ENCODE results near the gene DEFB124. TPM values are rescaled to one million over a fixed set of nuclear protein-coding genes. Genes with fewer than 3 reads are reported as not detected.

The DEFB124 gene
- total RNA-seq, 1 experiment from 2014 or later, result not detected

DNA sequence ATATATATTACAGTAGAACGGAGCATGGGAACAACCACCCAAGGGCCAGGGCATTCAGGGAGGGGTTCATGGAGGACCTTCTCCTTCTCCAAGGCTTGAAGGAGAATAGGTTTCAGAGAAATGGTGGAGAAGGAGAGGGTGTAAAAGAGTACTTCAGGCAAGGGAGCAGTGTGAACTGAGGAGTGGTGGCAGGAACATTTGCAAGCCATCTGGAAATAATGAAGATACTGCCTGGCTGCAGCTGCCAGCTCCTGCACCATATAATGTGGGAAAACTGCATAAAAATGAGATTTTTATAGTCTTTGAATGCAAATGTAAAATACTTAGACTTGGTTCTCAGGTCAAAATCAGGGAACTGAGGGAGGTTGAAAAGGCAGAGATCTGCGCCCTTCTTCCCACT lies 59.3 kb downstream of the DEFB124 start:
- no peak overlapping the region for H3K4me2 ChIP-seq (ENCODE audit: insufficient read depth, insufficient read length, low read length)
- no peak overlapping the region for H3K4me3 Mint-ChIP-seq
- H2BK15ac ChIP-seq (ENCODE audit: low read depth, low read length), result no peak overlapping the region
- no peak overlapping the region for H2BK120ac ChIP-seq (ENCODE audit: low read depth, low read length, poor library complexity, severe bottlenecking)
- H4K91ac ChIP-seq (ENCODE audit: insufficient read length, low read depth, low read length), result no peak overlapping the region
- no peak overlapping the region for H2AFZ ChIP-seq (ENCODE audit: low read length)
- peaks cover 9% of the 10 kb centered on the region for H3K27me3 Mint-ChIP-seq (ENCODE audit: low read depth)
- DNase-seq, result no peak
- H4K20me1 ChIP-seq (ENCODE audit: control insufficient read depth, insufficient read depth, insufficient read length), result no peaks in the 10 kb centered on the region
- H3K56ac ChIP-seq (ENCODE audit: insufficient read length, low read depth, low read length), result no peak overlapping the region
- peaks cover 94 to 97% of the 10 kb centered on the region in 2 experiments for H3K9me3 Mint-ChIP-seq
- H3K27ac Mint-ChIP-seq, result no peak overlapping the region
- H4K8ac ChIP-seq (replicated peaks; ENCODE audit: insufficient read length, low read depth, low read length), result no peak overlapping the region
- no peak overlapping the region for H3K23ac ChIP-seq (ENCODE audit: insufficient read length, low read depth, low read length)
- H3K79me2 ChIP-seq (ENCODE audit: insufficient read depth, low read length), result no peaks in the 10 kb centered on the region
- H3T11ph ChIP-seq (ENCODE audit: low read length), result no peak overlapping the region
- H2BK12ac ChIP-seq (ENCODE audit: insufficient read length, low read depth, low read length), result no peak overlapping the region
- H3K9me3 ChIP-seq (ENCODE audit: control insufficient read depth, low read depth, low read length), result peaks cover 84% of the 10 kb centered on the region
- H3K27me3 ChIP-seq (ENCODE audit: insufficient read depth, low read length), result no peaks in the 10 kb centered on the region
- no peak overlapping the region for H2BK5ac ChIP-seq (ENCODE audit: insufficient read length, low read length)
- H3K14ac ChIP-seq (ENCODE audit: insufficient read depth, low read length), result no peak overlapping the region
- no CpG with 5 or more reads among the region's 2 CpGs for WGBS (ENCODE audit: extremely low coverage, insufficient read length, low lambda C conversion rate)
- no peak overlapping the region for H3K18ac ChIP-seq (ENCODE audit: insufficient read length, low read depth, low read length)
- H3K4ac ChIP-seq (ENCODE audit: low read depth, low read length), result no peak overlapping the region
- no peaks in the 10 kb centered on the region for H3K79me1 ChIP-seq (ENCODE audit: insufficient read depth, low read depth, low read length, poor library complexity, severe bottlenecking)
- no peaks in the 10 kb centered on the region for H3K4me1 Mint-ChIP-seq
- H3K9ac ChIP-seq (ENCODE audit: extremely low read depth, insufficient read length, low read length), result no peak overlapping the region
- no peaks in the 10 kb centered on the region for H3K4me1 ChIP-seq (ENCODE audit: insufficient read depth, low read length)
- no peaks in the 10 kb centered on the region for H3K23me2 ChIP-seq (ENCODE audit: insufficient read length, low read depth, low read length, poor library complexity, severe bottlenecking)
- H2BK20ac ChIP-seq (ENCODE audit: low read depth, low read length, poor library complexity, severe bottlenecking), result no peak overlapping the region
- no peak overlapping the region for H2AK5ac ChIP-seq (ENCODE audit: insufficient read length, low read length)
- H4K5ac ChIP-seq (ENCODE audit: insufficient read length, low read depth, low read length), result no peak overlapping the region
- no peak overlapping the region for H3K27ac ChIP-seq (ENCODE audit: insufficient read length, low read depth, low read length)
- peaks cover 0 to 36% (median 13%) of the 10 kb centered on the region in 3 experiments; a peak in 5 of 7 replicates for H3K36me3 Mint-ChIP-seq (ENCODE audit: insufficient read depth in 1 of 3, low read depth in 3 of 3)
- TF ChIP-seq, protein P1, sequence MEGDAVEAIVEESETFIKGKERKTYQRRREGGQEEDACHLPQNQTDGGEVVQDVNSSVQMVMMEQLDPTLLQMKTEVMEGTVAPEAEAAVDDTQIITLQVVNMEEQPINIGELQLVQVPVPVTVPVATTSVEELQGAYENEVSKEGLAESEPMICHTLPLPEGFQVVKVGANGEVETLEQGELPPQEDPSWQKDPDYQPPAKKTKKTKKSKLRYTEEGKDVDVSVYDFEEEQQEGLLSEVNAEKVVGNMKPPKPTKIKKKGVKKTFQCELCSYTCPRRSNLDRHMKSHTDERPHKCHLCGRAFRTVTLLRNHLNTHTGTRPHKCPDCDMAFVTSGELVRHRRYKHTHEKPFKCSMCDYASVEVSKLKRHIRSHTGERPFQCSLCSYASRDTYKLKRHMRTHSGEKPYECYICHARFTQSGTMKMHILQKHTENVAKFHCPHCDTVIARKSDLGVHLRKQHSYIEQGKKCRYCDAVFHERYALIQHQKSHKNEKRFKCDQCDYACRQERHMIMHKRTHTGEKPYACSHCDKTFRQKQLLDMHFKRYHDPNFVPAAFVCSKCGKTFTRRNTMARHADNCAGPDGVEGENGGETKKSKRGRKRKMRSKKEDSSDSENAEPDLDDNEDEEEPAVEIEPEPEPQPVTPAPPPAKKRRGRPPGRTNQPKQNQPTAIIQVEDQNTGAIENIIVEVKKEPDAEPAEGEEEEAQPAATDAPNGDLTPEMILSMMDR (conservative IDR thresholded peaks at IDR 0.05), result no peak

Other genes starting within 250 kb of the DEFB124 start
- not detected in 2 replicates for gene DEFB115, start 217.5 kb downstream of the DEFB124 start, total RNA-seq (2021)
- gene DEFB116, start 166.5 kb downstream of the DEFB124 start, total RNA-seq (2021), result not detected in 2 replicates
- gene DEFB118, start 106.5 kb downstream of the DEFB124 start, total RNA-seq (2021), result not detected in 2 replicates
- gene DEFB119, start 84.5 kb downstream of the DEFB124 start, total RNA-seq (2021), result not detected in 2 replicates
- gene DEFB121, start 68.9 kb downstream of the DEFB124 start, total RNA-seq (2021), result not detected in 2 replicates
- gene DEFB123, start 34.5 kb downstream of the DEFB124 start, total RNA-seq (2021), result not detected in 2 replicates
- gene REM1, start 161 bp upstream of the DEFB124 start, total RNA-seq (2021), result not detected in 2 replicates
- gene HM13, start 39.3 kb upstream of the DEFB124 start, total RNA-seq (2021), result 162 and 169 TPM in 2 replicates
- 355 and 360 TPM in 2 replicates for gene ID1, start 130.2 kb upstream of the DEFB124 start, total RNA-seq (2021)
- gene COX4I2, start 162.8 kb upstream of the DEFB124 start, total RNA-seq (2021), result not detected in 2 replicates
- 105 and 109 TPM in 2 replicates for gene BCL2L1, start 247.7 kb upstream of the DEFB124 start, total RNA-seq (2021)